Measurements from ENCODE around the gene SMARCA4.

Gene SMARCA4

GRCh38 chr19:11014403-11014911 is 53.6 kb downstream of the SMARCA4 start:
- DNase-seq (ENCODE audit: low read depth in 2 of 2): peak in 1 of 2 donors; percentile 5
- no peak for TF ChIP-seq CTCF (IDR thresholded peaks at IDR 0.05; ENCODE audit: low read depth, low read length)
- H3K4me3 ChIP-seq (replicated peaks in 1 of 2; ENCODE audit: low read depth in 2 of 2, low read length in 2 of 2): no peak overlapping the region

- peak in 1 of 2 donors; percentile 6 for DNase-seq (ENCODE audit: low read depth in 2 of 2)
- no peak for TF ChIP-seq CTCF (IDR thresholded peaks at IDR 0.05; ENCODE audit: low read depth, low read length)
- H3K4me3 ChIP-seq (replicated peaks in 1 of 2; ENCODE audit: low read depth in 2 of 2, low read length in 2 of 2): no peak overlapping the region
These were observed 55.8 kb downstream of the SMARCA4 start for GRCh38 chr19:11016631-11017030.

- no peak overlapping the region for H3K4me3 ChIP-seq (replicated peaks in 1 of 2; ENCODE audit: low read depth in 2 of 2, low read length in 2 of 2)
- TF ChIP-seq CTCF (IDR thresholded peaks at IDR 0.05; ENCODE audit: low read depth, low read length): no peak
- DNase-seq (ENCODE audit: low read depth in 2 of 2): no peak
These were observed 56.6 kb downstream of the SMARCA4 start for GRCh38 chr19:11017275-11018035.

- TF ChIP-seq CTCF (IDR thresholded peaks at IDR 0.05; ENCODE audit: low read depth, low read length): no peak
- peak in 1 of 2 donors; percentile 38 for DNase-seq (ENCODE audit: low read depth in 2 of 2)
- H3K4me3 ChIP-seq (replicated peaks in 1 of 2; ENCODE audit: low read depth in 2 of 2, low read length in 2 of 2): no peak overlapping the region
These were observed 57.3 kb downstream of the SMARCA4 start for GRCh38 chr19:11018179-11018578.

- no peak for DNase-seq (ENCODE audit: low read depth in 2 of 2)
- no peak overlapping the region for H3K4me3 ChIP-seq (replicated peaks in 1 of 2; ENCODE audit: low read depth in 2 of 2, low read length in 2 of 2)
- TF ChIP-seq CTCF (IDR thresholded peaks at IDR 0.05; ENCODE audit: low read depth, low read length): no peak
These were observed 57.9 kb downstream of the SMARCA4 start for GRCh38 chr19:11018763-11019162.

- no peak for TF ChIP-seq CTCF (IDR thresholded peaks at IDR 0.05; ENCODE audit: low read depth, low read length)
- DNase-seq (ENCODE audit: low read depth in 2 of 2): no peak
- no peak overlapping the region for H3K4me3 ChIP-seq (replicated peaks in 1 of 2; ENCODE audit: low read depth in 2 of 2, low read length in 2 of 2)
These were observed 58.4 kb downstream of the SMARCA4 start for GRCh38 chr19:11019262-11019661.

Measured in cardiac fibroblast (primary cell).